HL-60 (cell line): ENCODE results near the gene KRTAP10-8.

ENCODE experiments used
- DNase-seq, 2 experiments: peaks; one replicate each; pipeline ENCODE4 v3.0.0-alpha.2; 2010 to 2020; ENCODE audit warnings: low read depth in 1 of 2, low spot score in 1 of 2
- H3K27ac ChIP-seq: fragments of 250-450 bp; sonication (Bioruptor Pico); replicated peaks from 2 replicates; pipeline ENCODE4 v1.5.1; 2020; ENCODE audit warnings: mild to moderate bottlenecking, moderate library complexity
- H3K27me3 ChIP-seq: fragments of 250-450 bp; sonication (Bioruptor Pico); 2 replicates; pipeline ENCODE4 v1.5.1; 2021; ENCODE audit warnings: mild to moderate bottlenecking, moderate library complexity; ENCODE audit not compliant: insufficient read depth, poor library complexity, severe bottlenecking
- H3K4me3 ChIP-seq: replicated peaks from 2 replicates; pipeline ENCODE4 v1.5.1; 2011; ENCODE audit warnings: mild to moderate bottlenecking, control low read depth, low read length; ENCODE audit not compliant: insufficient read depth
- CTCF ChIP-seq: IDR thresholded peaks from one replicate; pipeline ENCODE4 v1.5.1; 2011; ENCODE audit warnings: low read length, control low read depth, inconsistent platforms; ENCODE audit not compliant: insufficient read depth
- GABPA ChIP-seq: IDR thresholded peaks from 2 replicates; pipeline ENCODE4 v1.6.1; 2012; ENCODE audit warnings: low read depth
- POLR2AphosphoS5 ChIP-seq: IDR thresholded peaks from 2 replicates; pipeline ENCODE4 v1.6.1; 2012; ENCODE audit warnings: low read depth
- REST ChIP-seq: IDR thresholded peaks from 2 replicates; pipeline ENCODE4 v1.6.1; 2012; ENCODE audit warnings: low read depth; ENCODE audit not compliant: insufficient replicate concordance
- SPI1 ChIP-seq: IDR thresholded peaks from 2 replicates; pipeline ENCODE4 v1.6.1; 2012; ENCODE audit warnings: low read depth, mild to moderate bottlenecking, borderline replicate concordance

The KRTAP10-8 gene

GRCh38 chr21:44618504-44618903, 6.6 kb downstream of the KRTAP10-8 start:
- Histone ChIP-seq H3K4me3 (no peak overlapping the region), H3K27ac (no peak overlapping the region), H3K27me3 (no peaks in the 10 kb centered on the region)
- DNase-seq = peak in 1 of 2 experiments; percentile 66
- TF ChIP-seq POLR2AphosphoS5 = no peak
- no peak for TF ChIP-seq GABPA
- TF ChIP-seq REST = no peak
- TF ChIP-seq CTCF = no peak
- TF ChIP-seq SPI1 = no peak

- TF ChIP-seq GABPA (no peak), SPI1 (no peak), REST (no peak), POLR2AphosphoS5 (no peak)
- H3K4me3 ChIP-seq = no peak overlapping the region
- DNase-seq = no peak
- no peaks in the 10 kb centered on the region for H3K27me3 ChIP-seq
- H3K27ac ChIP-seq = no peak overlapping the region
These were observed 7.0 kb downstream of the KRTAP10-8 start for GRCh38 chr21:44618909-44619308.

DNA sequence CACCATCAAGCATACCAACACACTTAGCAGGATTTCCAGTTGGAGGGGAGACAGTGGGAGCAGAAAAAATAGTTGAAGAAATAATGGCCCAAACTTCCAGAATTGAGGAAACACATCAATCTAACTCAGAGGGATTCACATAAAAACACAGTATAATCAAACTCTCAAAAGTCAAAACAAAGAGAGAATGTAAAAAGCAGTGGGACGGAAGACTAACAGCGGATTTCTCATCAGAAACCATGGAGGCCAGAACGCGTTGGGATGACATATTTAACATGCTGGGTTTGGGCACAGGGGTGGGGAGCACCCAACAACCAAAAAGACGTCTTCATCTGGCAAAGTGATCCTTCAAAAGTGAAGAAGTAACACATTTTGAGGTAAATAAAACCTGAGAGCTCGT, 8.0 kb downstream of the KRTAP10-8 start:
- H3K27me3 ChIP-seq = no peaks in the 10 kb centered on the region
- DNase-seq = no peak
- H3K4me3 ChIP-seq = no peak overlapping the region
- TF ChIP-seq POLR2AphosphoS5 = no peak
- no peak for TF ChIP-seq REST
- no peak for TF ChIP-seq SPI1
- TF ChIP-seq CTCF = no peak
- no peak for TF ChIP-seq GABPA
- no peak overlapping the region for H3K27ac ChIP-seq
